ENCODE measurements around the gene TMEM97.

- TF ChIP-seq POLR2A (IDR thresholded peaks at IDR 0.05), result no peak
- TF ChIP-seq CTCF (IDR thresholded peaks at IDR 0.05), result no peak
Measured at GRCh38 chr17:28298449-28298848, 20.6 kb upstream of the TMEM97 start.
